COR-L47 (cell line): ENCODE results near the gene HOXC10.
A peak's percentile ranks its signal among the peaks of the same experiment; 100 is the strongest.

Experiments used
- DNase-seq: peaks from one replicate; lab custom pipeline; 2025; lab: John Stamatoyannopoulos, UW

HOXC10 gene

GRCh38 chr12:54029529-54030441 lies 44.8 kb downstream of the HOXC10 start:
- DNase-seq: no peak

- no peak for DNase-seq
Observed at GRCh38 chr12:54030442-54030801, 45.5 kb downstream of the HOXC10 start.

GRCh38 chr12:54030889-54031471 lies 46.0 kb downstream of the HOXC10 start:
- DNase-seq: no peak

GRCh38 chr12:54031480-54031879 lies 46.5 kb downstream of the HOXC10 start:
- no peak for DNase-seq

GRCh38 chr12:54032086-54032619 lies 47.2 kb downstream of the HOXC10 start:
- DNase-seq: no peak

- peak; percentile 27 for DNase-seq
Observed at GRCh38 chr12:54032627-54033100, 47.7 kb downstream of the HOXC10 start, which contains the start of gene HOXC5. TSS of gene HOXC5 (plus strand) at chr12:54033050. CDS start at chr12:54033123, 73 bp downstream.

GRCh38 chr12:54033106-54033979 lies 48.4 kb downstream of the HOXC10 start:
- no peak for DNase-seq

GRCh38 chr12:54033980-54034784 lies 49.2 kb downstream of the HOXC10 start:
- no peak for DNase-seq

GRCh38 chr12:54034785-54035310 lies 49.9 kb downstream of the HOXC10 start:
- DNase-seq: no peak

GRCh38 chr12:54035568-54036264 lies 50.8 kb downstream of the HOXC10 start:
- DNase-seq: no peak

- no peak for DNase-seq
Observed at GRCh38 chr12:54036620-54037359, 51.8 kb downstream of the HOXC10 start.

- DNase-seq: no peak
Observed at GRCh38 chr12:54037360-54038283, 52.7 kb downstream of the HOXC10 start.

- DNase-seq: no peak
Observed at GRCh38 chr12:54038284-54038870, 53.4 kb downstream of the HOXC10 start.

- DNase-seq: peak; percentile 44
Observed at GRCh38 chr12:54038871-54039414, 54.0 kb downstream of the HOXC10 start.

GRCh38 chr12:54039417-54040147 lies 54.6 kb downstream of the HOXC10 start:
- no peak for DNase-seq
